ENCODE results near the gene ZNF41.
"Not testable (repeated sequence)": the region's sequence is repeated elsewhere in the genome, so short reads cannot be mapped to it uniquely, and the experiment has no call there.

Gene ZNF41

DNA sequence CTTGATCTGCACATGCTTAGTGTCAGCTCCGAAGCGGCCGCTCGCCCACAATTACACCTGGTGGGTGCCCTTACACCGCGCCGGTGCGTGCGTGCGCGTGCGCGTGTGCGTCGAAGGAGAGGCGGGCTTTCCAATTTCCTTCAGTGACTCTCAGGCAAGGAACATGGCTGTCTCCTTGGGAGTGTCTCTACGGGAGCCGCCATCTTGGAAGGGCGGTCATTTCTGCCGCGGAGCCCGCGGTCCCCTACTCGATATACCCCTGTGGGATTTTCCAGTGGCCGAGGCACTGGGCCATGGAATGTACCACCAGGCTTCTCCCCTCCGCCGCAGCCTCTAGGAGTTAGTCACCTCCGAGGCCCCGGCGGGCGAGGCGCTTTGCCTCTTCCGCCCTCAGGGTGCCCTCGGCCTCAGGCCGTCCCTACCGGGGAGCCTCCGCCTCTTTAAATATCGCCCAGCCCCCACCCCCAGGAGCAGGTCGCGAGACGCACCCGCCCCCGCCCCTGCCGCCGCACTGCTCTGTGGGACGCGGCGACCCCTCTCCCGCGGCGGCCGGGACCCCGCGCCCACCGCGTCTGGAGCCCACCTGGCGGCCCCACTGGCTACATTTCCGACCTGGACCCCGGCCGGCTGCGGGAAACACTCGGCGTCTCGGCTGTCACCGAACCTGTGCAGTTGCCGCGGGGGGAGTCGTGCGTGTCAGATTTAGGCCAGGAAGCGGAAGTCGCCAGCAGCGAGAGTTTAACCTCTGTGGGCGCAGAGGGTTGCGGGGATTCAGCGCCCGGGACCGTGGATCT, at the start of gene ZNF41:
TSS of gene ZNF41 (minus strand) at position 711 of the 794 bp plus-strand sequence. CDS start 15,741 bp downstream, outside the sequence.
- in situ Hi-C loops (cut with HindIII; ENCODE audit: low sequenced_read_pairs): no loop called here

GRCh38 chrX:47530049-47530448, 47.0 kb upstream of the ZNF41 start:
- in situ Hi-C loops (cut with HindIII; ENCODE audit: low sequenced_read_pairs): no loop called here

DNA sequence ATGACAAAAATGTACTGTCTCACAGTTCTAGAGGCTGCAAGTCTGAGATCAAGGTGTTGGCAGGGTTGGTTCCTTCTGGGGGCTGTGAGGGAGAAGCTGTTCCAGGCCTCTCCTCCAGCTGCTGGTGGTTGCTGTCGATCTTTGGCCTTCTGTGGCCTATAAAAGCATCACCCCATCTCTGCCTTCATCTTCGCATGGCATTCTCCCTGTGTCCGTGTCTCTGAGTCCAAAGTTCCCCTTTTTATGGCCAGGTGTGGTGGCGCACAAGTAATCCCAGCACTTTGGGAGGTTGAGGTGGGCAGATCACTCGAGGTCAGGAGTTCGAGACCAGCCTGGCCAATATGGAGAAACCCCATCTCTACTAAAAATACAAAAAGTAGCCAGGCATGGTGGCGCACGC, 46.5 kb upstream of the ZNF41 start:
- in situ Hi-C loops (cut with HindIII; ENCODE audit: low sequenced_read_pairs): no loop called here

DNA sequence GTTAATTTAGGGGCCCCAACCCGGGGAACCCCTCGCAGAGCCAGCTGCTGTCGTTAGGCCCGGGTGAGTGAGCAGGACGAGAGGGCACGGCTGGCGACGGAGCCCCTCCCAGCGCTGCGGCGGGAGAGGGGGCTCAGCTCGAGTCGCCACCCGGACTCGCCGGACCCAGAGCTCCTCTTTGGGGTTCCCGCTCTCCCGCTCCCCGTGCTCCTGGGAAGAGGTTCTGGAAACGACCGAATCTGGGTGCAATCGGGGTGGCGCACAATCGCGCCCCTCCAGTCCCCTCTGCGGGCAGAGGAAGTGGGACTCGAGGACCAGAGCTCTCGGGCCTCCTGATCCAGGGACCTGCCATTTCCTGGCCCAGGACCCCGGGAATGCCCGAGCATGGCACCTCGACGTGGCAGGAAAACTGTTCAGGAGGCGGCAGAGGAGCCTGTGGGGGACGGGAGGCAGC, 40.7 kb upstream of the ZNF41 start:
- in situ Hi-C loops (cut with HindIII; ENCODE audit: low sequenced_read_pairs): no loop called here

GRCh38 chrX:47523297-47523696, 40.3 kb upstream of the ZNF41 start:
- in situ Hi-C loops (cut with HindIII; ENCODE audit: low sequenced_read_pairs): no loop called here

DNA sequence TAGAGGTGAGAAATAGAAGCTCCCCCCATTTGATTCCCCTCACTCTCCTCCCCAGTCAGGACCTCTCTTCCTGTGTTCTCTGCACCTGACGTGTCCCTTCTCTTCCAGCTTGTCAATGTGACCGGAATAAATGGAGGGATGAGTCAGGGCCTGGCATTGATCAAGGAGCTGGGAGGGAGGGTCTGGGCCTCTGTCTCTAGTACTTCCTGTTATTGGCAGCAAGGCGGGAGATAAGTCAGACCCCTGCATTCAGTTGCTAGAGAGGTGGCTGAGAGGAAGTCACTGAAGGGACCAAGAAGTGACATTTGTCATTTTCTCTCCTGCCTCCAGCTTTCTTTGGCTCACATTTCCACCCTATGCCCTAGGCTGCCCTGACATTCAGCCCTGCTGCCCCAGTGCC, 35.1 kb upstream of the ZNF41 start:
- in situ Hi-C loops (cut with HindIII; ENCODE audit: low sequenced_read_pairs): no loop called here

DNA sequence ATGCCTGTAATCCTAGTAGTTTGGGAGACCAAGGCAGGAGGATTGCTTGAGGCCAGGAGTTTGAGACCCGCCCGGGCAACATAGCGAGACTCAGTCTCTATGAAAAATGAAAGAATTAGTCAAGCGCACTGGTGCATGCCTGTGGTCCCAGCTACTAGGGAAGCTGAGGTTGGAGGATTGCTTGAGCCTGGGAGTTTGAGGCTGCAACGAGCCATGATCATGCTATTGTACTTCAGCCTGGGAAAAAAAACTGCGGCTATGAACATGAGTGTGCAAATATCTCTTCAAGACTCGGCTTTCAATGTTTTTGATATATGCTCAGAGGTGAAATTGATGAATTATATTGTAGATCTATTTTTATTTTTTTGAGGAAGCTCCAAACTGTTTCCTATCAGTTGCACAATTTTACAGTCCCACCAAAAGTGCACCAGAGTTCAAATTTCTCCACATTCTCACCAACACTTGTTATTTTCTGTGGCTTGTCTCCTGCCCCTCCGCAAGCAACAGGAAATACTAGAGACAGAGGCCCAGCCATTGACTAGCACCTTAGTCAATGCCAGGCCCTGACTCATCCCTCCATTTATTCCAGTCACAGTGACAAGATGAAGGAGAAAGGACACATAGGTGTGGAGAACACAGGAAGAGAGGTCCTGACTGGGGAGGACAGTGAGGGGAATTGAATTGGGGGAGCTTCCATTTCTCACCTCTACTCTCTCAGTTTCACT, 33.1 kb upstream of the ZNF41 start:
- in situ Hi-C loops (cut with HindIII; ENCODE audit: low sequenced_read_pairs): no loop called here

GRCh38 chrX:47514533-47515235, 31.7 kb upstream of the ZNF41 start:
- in situ Hi-C loops (cut with HindIII; ENCODE audit: low sequenced_read_pairs): no loop called here

- in situ Hi-C loops (cut with HindIII; ENCODE audit: low sequenced_read_pairs): not testable (repeated sequence)
Measured at GRCh38 chrX:47513034-47513965, 30.3 kb upstream of the ZNF41 start.

- in situ Hi-C loops (cut with HindIII; ENCODE audit: low sequenced_read_pairs): not testable (repeated sequence)
Measured at GRCh38 chrX:47512383-47512782, 29.4 kb upstream of the ZNF41 start.

DNA sequence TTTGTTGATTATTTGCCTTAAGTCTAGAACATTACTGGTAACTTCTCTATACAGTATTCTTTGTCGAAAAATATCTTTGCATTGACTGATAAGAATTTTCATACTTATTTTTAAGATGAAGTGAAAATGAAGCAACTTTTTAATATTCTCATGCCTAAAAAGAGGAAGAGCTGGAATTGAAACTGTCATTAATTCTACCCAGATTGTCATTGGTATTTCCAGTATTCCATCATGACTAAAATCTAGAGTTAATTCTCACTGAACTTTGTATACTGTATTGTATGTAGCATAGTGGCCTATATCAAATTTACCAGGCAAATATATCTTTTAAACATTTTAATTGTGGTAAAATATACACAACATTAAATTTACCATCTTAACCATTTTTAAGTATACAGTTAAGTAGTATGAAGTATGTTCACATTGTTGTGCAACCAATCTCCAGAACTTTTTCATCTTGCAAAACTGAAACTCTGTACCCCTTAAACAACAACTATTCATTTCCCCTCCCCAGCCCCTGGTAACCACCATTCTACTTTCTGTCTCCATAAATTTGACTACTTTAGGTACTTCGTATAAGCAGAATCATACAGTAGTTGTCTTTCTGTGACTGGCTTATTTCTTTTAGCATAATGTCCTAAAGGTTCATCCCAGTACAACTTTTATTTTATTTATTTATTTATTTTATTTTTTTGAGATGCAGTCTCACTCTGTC, 24.3 kb upstream of the ZNF41 start:
- in situ Hi-C loops (cut with HindIII; ENCODE audit: low sequenced_read_pairs): no loop called here

DNA sequence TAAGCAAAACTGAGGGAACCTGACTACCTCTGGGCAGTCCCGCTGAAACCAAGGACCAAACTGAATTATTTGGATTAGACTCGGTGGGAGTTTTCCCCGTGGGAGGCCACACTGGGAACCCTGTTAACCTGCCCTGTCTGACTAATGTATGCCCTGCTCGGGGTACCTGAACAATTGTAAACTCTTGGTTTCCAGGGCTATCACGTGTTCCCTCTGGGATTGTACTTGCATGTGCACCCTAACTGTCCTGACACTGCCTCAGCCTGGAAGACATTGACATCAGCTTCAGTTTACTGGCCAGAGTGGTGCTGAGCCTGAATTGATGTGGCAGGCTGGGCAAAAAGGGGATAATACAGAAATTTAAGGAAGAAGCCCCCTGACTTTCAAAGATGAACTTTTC, 20.1 kb upstream of the ZNF41 start:
- in situ Hi-C loops (cut with HindIII; ENCODE audit: low sequenced_read_pairs): no loop called here

DNA sequence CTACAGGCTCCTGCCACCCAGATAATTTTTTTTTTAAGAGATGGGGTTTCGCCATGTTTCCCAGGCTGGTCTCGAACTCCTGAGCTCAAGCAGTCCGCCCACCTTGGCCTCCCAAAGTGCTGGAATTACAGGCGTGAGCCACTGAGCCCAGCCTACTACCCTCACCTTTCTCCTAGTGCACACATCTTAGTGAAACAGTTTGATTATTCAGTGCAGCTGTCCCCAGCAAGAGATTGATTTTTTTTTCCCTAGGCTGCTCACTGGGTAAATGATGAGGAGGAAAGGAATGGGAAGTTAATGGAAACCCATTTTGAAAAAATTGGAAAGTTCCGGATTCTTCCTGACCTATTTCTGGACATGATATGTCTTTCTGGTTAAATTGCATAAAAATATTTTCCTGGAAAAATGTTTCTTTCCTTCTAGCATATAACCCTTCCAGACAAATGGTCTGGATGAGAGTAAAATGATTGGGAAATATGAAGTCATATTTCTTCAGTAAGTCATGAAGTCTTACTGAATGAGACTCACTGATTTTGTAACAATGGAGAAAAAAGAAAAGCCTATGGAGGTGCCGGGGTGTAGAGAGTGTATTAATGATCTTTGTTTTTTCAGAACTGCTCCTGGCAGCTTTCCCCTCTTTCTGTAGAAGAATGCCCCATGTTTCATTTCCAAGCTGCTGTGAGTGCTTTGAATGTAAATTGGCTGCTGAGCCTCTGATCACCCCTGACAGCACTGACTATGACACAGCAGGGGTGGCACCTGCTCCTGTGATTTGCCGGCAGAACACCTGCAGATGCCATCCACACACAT, 19.5 kb upstream of the ZNF41 start:
- in situ Hi-C loops (cut with HindIII; ENCODE audit: low sequenced_read_pairs): no loop called here

DNA sequence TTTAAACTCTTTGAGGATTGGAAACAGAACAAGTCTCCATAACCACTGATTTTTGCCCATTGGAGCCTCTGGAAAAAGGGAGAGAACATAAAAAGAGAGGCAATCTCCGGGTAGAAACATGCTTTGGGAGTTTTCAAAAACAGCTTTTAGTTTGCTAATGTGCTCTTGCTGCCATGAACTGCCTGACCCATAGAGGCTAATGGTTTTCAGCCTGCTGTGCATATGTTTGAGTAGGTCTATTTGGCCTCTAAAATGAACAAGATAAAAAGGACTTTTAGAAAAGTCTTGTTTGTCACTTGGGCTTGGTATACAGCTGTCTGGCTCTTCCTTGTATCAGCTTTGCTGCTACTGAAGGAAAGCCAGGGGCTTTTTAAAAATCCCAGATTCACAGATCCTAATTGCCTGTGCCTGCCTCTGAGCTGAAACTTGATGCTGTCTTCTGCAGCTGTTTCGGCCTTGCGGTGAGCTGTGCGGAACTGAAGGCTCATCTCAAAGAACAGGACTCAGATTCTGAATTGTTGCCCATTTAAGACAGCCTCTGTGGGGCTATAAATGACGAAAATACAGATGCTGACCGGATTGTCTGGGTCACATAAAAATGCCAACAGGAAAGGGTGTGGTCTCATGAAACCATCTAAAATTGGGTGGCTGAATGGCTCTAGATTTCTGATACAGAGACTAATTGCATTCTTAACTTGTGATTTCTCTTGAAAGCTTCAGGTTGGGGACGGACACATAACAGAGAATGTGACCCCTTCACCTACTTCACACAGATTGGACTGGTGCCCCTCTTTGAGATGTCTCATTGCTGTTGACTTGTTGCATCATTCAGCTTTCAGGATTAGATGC, 18.4 kb upstream of the ZNF41 start:
- in situ Hi-C loops (cut with HindIII; ENCODE audit: low sequenced_read_pairs): no loop called here

DNA sequence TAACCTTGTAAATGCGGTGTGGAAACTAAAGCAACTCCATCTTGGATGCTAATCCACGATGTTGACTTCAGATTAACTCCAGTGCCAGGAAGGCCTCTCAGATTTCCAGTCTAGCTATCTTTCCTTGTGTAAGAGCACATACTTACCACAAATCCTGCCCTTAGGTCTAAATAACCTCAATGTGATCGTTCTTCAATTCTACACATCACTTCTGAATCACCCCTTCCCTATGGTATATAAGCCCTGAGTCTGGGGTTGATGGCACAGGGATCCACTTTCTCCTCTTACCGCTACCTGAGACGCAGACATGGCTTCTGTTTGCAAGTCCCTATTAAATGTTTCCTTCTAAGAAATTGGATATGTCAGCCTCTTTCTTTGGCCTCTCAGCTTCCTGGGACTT, 17.5 kb upstream of the ZNF41 start:
- in situ Hi-C loops (cut with HindIII; ENCODE audit: low sequenced_read_pairs): no loop called here

- in situ Hi-C loops (cut with HindIII; ENCODE audit: low sequenced_read_pairs): no loop called here
Measured at GRCh38 chrX:47499293-47499692, 16.3 kb upstream of the ZNF41 start.

- in situ Hi-C loops (cut with HindIII; ENCODE audit: low sequenced_read_pairs): no loop called here
Measured at GRCh38 chrX:47498411-47498810, 15.4 kb upstream of the ZNF41 start.

DNA sequence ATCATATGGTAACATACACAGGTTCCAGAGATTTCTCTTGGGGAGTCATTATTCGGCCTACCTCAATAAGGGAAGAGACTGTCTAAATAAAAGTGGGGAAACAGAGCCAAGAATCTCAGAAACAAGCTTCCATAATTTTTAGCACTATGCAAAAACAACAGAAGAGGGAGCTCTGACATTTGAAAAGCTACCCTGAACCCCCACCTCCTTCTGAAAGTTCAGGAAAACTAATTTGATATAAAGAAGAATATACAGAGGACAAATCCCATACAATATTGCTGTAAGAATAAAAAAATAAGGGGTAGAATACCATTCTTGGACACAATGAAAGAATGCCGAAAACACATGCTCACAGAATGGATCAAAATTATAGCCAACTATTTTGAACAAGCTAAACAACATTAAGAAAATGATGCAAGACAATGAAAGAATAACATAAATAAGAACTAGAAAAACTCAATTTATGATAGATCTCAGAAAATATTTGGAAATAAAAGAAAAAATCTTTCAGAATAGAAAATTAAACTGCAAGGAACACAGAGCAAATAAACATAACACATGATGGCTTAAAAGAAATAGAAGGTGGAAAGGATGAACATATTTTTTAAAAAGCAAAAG, 14.4 kb upstream of the ZNF41 start:
- in situ Hi-C loops (cut with HindIII; ENCODE audit: low sequenced_read_pairs): no loop called here
